ENCODE results near the gene SLC25A34. TPM values are rescaled to one million over a fixed set of nuclear protein-coding genes. Genes with fewer than 3 reads are reported as not detected.

SLC25A34 gene
- total RNA-seq, 1 donor from 2014 or later, result 0.26 TPM

DNA sequence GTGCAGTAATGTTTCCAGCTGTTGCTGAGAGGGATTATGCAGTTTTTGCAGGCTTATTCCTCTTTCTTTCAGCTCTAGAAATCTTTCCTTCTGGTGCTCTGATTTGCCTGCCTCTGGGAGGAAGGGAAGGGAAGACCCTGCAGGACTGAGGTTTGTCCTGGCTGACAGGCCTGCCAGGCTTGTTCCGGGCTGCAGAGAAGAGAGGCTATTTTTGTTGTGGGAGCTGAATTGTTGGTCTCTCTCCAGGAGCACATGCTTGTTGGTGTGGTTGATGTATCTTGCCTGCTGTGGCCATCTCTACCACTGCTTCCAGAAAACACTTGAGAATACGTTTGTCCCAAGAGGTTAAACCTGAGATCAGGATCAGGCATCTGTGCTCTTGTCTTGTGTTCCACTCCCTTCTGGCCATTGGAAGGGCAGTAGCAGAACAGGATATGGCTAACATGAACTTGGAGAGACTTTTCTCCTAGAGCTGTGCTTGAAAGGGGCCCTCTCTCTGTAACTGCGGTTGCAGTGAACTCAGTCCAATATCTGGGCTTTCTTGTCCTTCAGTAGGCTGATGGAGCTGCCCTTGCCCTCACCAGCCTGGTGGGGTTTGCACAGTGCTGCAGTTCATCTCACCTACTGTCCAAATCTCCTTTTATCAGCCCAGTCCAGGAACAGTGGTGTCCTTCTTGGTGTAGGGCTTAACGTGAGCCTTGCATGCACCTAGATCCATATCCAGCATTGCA is 21.5 kb upstream of the SLC25A34 start:
- DNase-seq (ENCODE audit: low read depth in 2 of 2), result no peak

DNA sequence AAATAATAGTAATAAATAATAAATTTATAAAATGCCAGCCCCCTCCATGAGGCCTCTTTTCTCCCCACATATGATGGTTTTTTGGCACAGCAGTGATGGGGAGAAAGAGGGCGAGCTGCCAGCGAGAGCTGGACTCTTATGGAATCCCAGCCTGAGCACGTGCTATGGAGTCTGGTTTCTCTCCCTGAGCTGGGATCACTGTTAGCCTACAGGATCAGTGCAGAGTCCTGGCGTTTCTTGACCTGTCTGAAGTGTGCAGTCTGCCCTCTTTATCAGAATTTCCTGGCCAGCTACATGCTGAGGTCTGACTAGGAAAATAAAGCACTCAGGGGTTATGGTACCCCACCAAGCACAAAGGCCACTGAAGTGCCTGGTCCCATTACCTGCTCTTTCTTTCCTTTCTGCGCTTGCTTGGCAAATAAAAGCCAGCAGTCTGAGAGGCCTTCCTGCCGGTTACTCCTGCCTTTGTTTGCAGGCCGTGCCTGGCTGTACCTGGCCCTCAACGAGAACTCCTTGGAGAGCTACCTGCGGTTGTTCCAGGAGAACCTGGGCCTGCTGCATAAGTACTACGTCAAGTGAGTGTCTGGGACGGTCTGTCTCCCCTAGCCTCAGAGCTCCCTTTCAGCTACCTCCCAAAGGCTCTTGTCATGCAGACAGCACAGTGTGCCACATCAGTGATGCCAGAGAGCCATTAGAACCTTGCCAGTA is 18.5 kb upstream of the SLC25A34 start:
- DNase-seq (ENCODE audit: low read depth in 2 of 2), result no peak

DNA sequence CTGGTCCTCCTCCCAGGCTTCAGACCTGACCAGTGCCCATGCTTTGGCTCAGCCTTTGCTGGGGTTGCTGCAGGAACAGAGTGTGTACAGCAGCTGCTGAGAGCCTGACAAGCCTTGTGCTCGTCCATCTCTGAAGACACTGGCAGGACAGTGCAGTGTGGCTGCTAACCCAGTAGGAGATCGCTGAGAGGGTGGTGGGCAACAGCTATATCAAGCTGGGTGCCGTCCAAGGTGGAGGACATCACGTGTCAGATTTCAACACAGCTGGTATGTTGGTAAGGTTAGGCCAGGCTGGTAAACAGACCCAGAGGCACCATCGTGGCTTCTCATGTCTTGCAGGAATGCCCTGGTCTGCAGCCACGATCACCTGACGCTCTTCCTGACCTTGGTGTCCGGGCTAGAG is 17.9 kb upstream of the SLC25A34 start:
- DNase-seq (ENCODE audit: low read depth in 2 of 2), result no peak

DNA sequence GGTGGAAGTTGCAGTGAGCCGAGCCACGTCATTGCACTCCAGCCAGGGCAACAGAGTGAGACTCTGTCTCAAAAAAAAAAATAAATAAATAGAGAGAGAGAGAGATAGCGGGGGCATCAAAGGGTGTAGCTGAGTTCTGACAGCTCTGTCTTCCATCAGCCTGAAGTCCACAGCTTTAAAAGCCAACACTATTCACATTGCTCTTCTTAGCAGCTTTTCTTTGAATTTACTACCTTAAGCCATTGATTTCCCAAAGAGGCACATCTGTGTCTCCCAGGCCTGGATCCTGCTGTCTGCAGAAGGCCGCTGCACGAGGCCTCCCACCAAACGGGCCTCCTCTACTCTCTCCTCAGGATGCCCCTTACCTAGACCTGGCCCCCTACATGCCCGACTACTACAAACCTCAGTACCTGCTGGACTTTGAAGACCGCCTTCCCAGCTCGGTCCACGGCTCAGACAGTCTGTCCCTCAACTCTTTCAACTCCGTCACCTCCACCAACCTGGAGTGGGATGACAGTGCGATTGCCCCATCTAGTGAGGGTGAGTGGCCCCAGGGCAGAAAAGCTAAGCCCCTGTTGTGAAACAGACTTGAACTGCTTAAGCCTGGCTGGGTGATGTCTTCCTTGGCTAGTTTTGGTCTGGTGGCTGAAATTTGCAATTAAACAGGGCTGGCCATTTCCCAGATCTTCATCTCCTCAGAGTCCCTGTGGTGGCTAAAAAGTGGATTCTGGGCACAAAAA is 16.5 kb upstream of the SLC25A34 start:
- DNase-seq (ENCODE audit: low read depth in 2 of 2), result no peak

DNA sequence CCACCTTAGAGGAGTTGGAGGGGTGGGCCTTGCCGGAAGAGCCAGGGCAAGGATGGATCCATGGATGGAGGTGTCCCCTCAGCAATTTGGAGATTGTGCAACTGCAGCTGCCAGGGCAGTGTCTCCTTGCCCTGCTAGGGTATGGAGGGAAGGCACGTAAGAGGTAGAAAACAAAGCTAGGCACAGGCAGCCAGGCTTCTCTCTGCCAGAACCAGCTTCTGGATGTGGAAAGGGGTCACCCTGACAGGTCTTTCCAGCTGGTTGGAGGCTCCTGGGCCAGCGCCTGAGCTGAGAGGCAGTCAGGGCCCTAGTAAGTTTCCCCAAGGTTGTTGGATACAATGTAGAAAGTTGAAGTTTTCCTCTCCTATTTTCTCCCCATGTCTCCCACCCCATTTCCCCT is 15.2 kb upstream of the SLC25A34 start:
- no peak for DNase-seq (ENCODE audit: low read depth in 2 of 2)

DNA sequence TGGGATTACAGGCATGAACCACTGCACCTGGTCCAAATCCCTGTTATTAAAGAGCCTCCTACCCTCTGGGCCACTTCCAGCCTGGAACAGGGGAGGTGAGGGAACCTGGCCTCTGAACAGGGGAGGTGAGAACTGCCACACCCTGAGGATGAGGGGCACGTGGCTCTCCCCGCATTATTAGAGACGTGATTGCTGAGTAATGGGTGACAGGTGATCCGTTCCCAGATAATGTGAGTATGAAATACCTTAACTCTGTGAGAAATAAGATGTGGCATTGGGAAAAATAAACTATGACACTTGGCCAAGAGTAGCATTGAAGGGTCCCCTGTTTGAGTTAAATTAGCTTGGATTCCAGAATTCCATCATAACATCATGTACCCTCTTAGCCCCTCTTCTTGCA is 13.6 kb upstream of the SLC25A34 start:
- no peak for DNase-seq (ENCODE audit: low read depth in 2 of 2)

DNA sequence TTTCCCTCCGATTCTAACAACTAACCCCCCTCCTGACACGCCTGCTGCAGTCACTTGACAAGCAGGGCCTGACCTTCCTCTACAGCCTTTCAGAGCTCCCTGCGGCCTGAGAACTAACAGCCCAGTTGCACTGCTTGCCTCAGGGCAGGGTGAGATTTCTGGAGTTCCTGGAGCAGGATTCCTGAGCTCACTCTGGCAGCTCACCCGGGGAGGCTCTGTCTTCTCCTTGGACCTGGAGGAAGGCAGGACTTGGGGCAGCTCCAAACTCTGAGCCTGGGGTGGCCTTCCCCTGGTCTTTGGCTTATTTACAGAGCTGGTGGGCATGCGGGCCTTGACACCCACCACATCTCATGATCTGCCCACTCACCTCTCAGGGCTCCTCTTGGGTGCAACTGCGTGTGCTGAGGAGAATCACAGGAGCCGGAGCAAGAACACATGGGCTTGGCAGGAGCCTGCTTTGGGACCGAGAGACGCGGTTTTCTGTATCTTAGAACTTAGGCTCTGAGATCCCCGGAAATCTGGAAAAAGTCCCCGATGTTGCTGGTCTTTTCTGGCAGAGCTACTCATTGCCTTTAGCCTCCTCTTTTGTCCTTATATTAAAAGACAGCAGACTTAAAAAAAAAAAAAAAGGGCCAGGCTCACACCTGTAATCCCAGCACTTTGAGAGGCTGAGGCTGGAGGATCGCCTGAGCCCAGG is 13.1 kb upstream of the SLC25A34 start:
- DNase-seq (ENCODE audit: low read depth in 2 of 2), result no peak

DNA sequence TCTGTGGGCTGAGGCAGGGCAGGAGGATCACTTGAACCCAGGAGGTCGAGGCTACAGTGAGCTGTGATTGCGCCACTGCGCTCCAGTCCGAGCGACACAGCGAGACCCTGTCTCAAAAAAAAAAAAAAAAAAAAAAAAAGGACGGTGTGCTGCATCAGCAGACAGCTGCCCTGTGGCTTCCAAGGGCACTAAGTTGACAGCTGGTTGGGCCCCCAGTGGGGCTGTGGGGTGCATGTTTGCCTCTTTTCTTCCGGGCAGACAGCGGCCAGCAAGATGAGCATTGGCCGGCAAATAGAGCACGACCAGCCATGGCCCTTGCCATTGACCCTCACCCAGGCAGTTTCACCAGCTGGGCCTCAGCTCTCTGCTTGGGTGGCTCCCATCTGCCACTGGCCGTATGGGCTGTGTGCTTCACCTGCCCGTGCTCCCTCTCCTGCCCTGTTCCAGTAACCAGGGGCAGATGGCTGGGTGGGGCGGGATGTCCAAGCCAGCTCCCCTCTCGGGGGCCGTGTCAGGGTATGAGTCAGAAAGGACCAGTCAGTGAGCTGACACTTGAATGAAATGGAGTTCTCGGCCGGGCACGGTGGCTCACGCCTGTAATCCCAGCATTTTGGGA is 12.3 kb upstream of the SLC25A34 start:
- no peak for DNase-seq (ENCODE audit: low read depth in 2 of 2)

DNA sequence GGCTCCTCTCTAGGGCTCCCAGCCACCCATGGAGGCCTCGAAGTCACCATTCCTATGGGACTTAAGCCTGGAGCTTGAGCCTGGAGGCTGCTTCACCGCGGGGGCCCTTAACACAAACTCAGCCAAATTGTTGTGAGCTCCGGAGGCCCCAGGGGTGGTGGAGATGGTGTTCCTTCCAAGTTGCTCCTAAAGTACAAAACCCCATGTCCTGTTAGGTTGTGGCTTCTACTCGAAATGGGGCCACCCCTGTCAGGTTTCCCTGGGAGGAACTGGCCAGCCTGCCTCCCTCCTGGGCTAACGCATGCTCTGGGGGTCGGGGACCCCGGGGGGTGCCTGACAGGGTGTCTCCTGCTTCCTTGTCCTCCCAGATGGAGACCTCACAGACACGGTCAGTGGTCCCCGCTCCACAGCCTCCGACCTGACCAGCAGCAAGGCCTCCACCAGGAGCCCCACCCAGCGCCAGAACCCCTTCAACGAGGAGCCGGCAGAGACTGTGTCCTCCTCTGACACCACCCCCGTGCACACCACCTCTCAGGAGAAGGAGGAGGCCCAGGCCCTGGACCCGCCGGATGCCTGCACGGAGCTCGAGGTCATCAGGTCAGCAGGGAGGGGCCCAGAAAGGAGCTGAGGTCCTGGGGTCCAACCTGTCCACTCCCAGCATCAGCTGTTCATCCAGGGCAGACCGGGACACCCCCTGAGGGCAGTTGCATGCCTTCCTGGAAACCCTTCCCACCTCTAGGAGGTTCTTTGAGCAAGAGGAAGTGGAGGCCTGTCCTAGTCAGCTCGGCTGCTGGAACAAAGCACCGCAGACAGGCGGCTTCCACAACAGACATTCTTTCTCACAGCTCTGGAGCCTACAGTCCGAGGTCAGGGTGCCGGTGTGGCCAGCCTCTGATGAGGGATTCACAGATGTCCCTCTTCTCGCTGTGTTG is 10.8 kb upstream of the SLC25A34 start:
- DNase-seq (ENCODE audit: low read depth in 2 of 2), result no peak

DNA sequence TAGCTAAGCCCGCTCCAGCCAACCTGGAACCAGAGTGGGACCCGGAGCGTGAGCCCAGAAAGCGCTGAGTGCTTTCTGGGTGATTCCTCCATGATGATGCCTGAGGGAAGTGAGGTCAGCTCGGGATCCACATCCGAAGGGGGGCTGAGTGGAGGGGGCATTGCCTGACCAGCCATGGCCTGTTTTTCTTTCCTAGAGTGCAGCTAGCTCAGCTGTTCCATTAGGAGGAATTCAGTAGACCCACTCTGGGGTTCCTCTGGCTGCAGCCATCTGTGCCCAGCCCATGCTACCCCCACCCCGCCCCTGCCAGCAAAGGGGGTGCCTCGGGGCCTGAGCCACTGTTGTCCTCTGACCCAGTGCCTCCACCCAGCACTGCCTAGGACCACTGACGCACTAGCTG is 9.6 kb upstream of the SLC25A34 start:
- no peak for DNase-seq (ENCODE audit: low read depth in 2 of 2)

DNA sequence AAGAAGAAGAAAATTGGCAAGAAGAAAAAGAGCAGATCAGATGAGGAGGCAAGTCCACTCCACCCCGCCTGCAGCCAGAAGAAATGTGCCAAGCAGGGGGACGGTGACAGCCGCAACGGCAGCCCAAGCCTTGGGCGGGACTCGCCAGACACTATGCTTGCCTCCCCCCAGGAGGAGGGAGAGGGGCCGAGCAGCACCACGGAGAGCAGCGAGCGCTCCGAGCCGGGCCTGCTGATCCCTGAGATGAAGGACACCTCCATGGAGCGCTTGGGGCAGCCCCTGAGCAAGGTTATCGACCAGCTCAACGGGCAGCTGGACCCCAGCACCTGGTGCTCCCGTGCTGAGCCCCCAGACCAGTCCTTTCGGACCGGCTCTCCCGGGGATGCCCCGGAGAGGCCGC is 9.0 kb upstream of the SLC25A34 start:
- DNase-seq (ENCODE audit: low read depth in 2 of 2), result no peak

DNA sequence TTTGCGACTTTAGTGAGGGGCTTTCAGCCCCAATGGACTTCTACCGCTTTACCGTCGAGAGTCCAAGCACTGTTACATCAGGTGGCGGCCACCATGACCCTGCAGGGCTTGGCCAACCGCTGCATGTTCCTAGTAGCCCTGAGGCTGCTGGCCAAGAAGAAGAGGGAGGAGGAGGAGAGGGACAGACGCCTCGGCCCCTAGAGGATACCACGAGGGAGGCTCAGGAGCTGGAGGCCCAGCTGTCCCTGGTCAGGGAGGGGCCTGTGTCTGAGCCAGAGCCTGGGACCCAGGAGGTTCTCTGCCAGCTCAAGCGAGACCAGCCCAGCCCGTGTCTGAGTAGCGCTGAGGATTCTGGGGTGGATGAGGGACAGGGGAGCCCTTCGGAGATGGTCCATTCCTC is 8.6 kb upstream of the SLC25A34 start:
- no peak for DNase-seq (ENCODE audit: low read depth in 2 of 2)

DNA sequence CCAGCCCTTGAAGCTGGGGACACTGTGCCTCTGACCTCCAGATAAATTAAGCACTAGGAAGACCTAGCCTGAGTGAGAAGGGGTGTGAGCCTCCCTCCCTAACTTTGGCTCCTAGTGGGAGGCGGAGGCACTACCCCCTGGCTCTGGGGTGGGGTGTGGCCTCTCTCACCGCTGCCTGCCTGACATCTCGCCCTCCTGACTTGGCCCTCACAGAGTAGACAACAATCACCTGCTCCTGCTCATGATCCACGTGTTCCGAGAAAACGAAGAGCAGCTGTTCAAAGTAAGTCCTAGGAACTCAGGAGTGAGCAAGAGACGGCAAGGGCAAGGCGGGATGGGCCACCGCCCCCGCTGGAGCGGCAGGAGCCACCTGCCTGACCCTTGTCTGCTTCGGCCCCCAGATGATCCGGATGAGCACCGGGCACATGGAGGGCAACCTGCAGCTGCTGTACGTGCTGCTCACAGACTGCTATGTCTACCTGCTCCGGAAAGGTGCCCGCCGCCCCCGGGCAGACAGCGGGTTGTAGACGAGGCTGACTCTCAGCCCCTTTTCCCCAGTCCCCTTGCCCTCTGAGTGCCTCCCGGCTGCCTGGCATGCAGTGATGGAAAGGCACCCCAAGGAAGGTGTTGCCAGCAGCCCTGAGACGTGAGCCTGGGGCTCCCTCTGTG is 8.1 kb upstream of the SLC25A34 start:
- DNase-seq (ENCODE audit: low read depth in 2 of 2), result no peak

DNA sequence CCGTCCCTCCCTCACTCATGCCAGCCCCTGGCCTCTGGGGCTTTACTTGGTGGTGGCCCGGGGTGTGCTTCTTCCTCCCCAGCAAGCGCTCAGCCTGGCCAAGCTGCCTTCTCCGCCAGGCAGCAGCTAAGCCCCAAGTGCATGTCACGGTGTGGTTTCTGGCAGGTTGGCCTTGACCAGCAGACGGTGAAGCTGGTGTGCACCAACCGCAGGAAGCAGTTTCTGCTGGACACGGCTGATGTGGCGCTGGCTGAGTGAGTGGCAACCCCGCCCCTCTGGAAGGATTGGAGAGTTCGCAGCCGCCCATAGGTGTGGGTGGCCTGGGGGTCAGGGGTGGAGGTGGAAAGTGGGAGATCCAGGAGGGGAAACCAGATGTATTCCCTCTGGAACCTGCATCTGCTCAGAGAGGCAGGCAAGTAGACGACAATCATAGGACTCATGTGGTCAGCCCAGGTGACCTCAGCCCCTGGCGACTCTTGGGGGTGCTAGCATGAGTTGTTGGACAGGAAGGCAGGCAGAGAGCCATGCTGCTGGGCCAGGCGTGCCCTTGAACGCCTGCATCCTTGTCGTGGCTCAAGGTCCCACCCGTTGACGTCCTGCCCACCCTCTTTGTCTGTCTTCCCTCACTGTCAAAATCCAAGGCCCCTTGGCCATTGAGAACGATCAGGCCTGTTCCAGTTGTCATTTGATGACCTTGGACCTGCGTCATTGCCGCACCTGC is 7.0 kb upstream of the SLC25A34 start:
- no peak for DNase-seq (ENCODE audit: low read depth in 2 of 2)

DNA sequence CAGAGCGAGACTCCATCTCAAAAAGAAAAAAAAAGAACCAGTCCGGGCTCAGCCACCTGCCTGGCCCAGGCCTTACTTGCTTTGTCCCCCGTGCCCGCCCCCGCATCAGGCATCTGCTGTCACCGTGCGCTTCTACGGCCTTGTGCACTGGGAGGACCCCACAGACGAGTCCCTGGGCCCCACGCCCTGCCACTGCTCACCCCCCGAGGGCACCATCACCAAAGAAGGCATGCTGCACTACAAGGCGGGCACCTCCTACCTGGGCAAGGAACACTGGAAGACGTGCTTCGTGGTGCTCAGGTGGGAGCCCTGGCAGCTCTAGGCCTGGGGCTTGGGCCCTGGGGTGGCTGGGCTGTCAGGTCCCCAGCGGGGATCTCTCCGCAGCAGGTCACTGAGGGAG is 5.6 kb upstream of the SLC25A34 start:
- DNase-seq (ENCODE audit: low read depth in 2 of 2), result no peak

DNA sequence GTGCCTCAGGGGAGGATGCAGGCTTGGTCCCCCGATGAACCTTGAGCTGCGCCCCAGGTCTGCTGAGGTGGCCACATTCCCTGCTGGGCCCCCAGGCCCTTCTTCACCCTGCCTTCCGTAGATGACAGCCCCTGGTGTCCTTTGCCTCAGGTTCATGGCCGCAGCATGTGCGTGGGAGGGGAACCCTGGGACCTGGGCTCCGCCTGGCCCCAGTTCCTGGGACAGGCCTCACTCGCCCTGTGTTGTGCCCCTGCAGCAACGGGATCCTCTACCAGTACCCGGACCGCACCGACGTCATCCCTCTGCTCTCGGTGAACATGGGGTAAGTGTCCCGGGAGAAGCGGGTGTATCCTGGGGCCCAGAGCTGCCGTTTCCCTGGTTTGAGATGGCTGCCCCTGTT is 5.1 kb upstream of the SLC25A34 start:
- no peak for DNase-seq (ENCODE audit: low read depth in 2 of 2)

DNA sequence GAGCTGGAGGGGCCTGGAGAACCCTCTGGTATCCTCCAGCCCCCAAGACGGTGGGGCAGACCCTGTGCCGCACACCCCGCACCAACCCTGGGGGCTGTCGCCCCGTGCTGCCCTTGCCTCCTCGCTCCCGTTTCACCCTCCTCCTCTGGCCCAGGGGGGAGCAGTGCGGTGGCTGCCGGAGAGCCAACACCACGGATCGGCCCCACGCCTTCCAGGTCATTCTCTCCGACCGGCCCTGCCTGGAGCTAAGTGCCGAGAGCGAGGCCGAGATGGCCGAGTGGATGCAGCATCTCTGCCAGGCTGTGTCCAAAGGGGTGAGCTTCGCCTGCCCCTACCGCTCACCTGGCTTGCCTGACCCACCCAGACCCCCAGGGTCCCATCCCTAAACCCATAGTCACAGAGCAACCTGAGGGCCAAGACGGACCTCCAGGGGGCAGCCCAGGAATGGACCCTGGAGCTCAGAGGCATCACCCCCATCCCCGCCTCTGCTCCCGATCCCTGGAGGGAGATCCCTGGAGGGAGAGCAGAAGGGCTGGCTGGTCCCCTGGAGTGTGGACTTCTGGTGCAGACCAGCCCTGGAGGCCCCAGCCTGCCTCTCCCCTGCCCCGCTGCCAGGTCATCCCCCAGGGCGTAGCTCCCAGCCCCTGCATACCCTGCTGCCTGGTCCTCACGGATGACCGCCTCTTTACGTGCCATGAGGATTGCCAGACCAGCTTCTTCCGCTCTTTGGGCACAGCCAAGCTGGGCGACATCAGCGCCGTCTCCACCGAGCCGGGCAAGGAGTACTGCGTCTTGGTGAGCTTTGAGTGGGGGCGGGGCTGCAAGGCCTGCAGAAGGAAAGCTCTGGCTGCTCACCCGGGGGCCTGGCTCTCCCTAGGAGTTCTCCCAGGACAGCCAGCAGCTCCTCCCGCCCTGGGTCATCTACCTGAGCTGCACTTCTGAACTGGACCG is 4.0 kb upstream of the SLC25A34 start:
- no peak for DNase-seq (ENCODE audit: low read depth in 2 of 2)

DNA sequence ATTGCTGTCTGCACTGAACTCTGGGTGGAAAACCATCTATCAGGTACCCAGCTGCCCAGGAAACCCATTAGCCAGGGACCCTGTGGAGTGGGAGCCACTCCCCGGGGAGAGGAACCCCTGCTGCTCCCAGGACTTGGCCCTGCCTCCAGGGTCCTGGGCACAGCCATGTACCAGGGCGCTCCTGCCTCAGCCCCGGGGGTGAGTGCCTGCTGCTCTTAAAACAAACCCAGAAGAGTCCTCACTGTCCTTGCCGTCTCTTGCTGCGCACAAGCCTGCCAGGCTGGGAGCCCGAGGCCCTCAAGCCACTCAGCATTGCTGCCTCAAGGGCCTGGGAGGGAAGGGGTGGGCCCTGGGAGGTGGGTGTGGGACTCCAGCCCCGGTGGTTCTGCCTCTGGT is 3.4 kb upstream of the SLC25A34 start:
- DNase-seq (ENCODE audit: low read depth in 2 of 2), result no peak

Measured in dermis microvascular lymphatic vessel endothelial cell (primary cell).